MCF 10A (cell line): ENCODE results near the gene CYP3A5. TPM values are rescaled to one million over a fixed set of nuclear protein-coding genes. Genes with fewer than 3 reads are reported as not detected.
"Not testable (repeated sequence)": the region's sequence is repeated elsewhere in the genome, so short reads cannot be mapped to it uniquely, and the experiment has no call there.

Experiments used
- BruUV-seq: library from RNA; stranded (reverse); fragments of 400-500 nt; replicated peaks from 2 replicates; lab custom pipeline; 2021; lab: Mats Ljungman, UMichigan
- CTCF ChIA-PET: fragments of 300-600 bp; sonication (Branson Sonifier 250); formaldehyde crosslinking; extraction: SDS; loops from one replicate; lab custom pipeline; 2021; ENCODE audit warnings: antibody characterized with exemption, inconsistent platforms; lab: Yijun Ruan, JAX
- POLR2A ChIA-PET: fragments of 300-600, 350-650 bp; sonication (Branson Sonifier 250); formaldehyde crosslinking; extraction: SDS; loops from one replicate; lab custom pipeline; 2020; ENCODE audit warnings: antibody characterized with exemption, inconsistent platforms; lab: Yijun Ruan, JAX
- DNase-seq: peaks from one replicate; pipeline ENCODE4 v3.0.0-alpha.2; 2018; ENCODE audit not compliant: unreplicated experiment
- H3K27ac Mint-ChIP-seq: one replicate; pipeline ENCODE4 v1.8.0; 2022; ENCODE audit warnings: mild to moderate bottlenecking, low read depth, mixed read lengths; ENCODE audit not compliant: unreplicated experiment
- H3K27me3 Mint-ChIP-seq: one replicate; pipeline ENCODE4 v1.8.0; 2022; ENCODE audit warnings: mixed read lengths; ENCODE audit not compliant: insufficient read depth, unreplicated experiment
- H3K36me3 Mint-ChIP-seq: one replicate; pipeline ENCODE4 v1.8.0; 2022; ENCODE audit warnings: mild to moderate bottlenecking, moderate library complexity, mixed read lengths; ENCODE audit not compliant: insufficient read depth, unreplicated experiment
- H3K4me1 Mint-ChIP-seq: one replicate; pipeline ENCODE4 v1.8.0; 2022; ENCODE audit warnings: mixed read lengths; ENCODE audit not compliant: insufficient read depth, unreplicated experiment
- H3K4me3 Mint-ChIP-seq: one replicate; pipeline ENCODE4 v1.8.0; 2022; ENCODE audit warnings: mild to moderate bottlenecking, moderate library complexity, mixed read lengths; ENCODE audit not compliant: unreplicated experiment
- H3K9me3 Mint-ChIP-seq: one replicate; pipeline ENCODE4 v1.8.0; 2022; ENCODE audit warnings: mixed read lengths; ENCODE audit not compliant: unreplicated experiment
- CTCF ChIP-seq: fragments of 200-600 bp; IDR thresholded peaks from one replicate; pipeline ENCODE4 v1.8.0; 2022; ENCODE audit warnings: antibody characterized with exemption, mild to moderate bottlenecking; ENCODE audit not compliant: unreplicated experiment
- intact Hi-C: fragments of 100-400 bp; cut with micrococcal nuclease; formaldehyde crosslinking; loops from 2 replicates; pipeline ENCODE4 v1.14.1; 2022
- total RNA-seq: library from RNA; stranded (reverse); gene quantifications from 2 replicates; pipeline ENCODE4 v1.2.3, GENCODE V29; 2022

CYP3A5 gene
- total RNA-seq, 1 experiment from 2014 or later = 0.58 TPM

- Mint-ChIP-seq H3K27ac (no peak overlapping the region), H3K36me3 (peaks cover 7% of the 10 kb centered on the region), H3K9me3 (no peaks in the 10 kb centered on the region), H3K27me3 (no peaks in the 10 kb centered on the region), H3K4me3 (no peak overlapping the region), H3K4me1 (peaks cover 6% of the 10 kb centered on the region)
- ChIA-PET CTCF (no interaction called here), POLR2A (interaction anchor here (0.5 kb wide), 1 partner anchor 26 kb away, joined by 3 read pairs; no protein-coding TSS in a partner anchor)
- intact Hi-C loops = no loop called here
- TF ChIP-seq CTCF = no peak
- BruUV-seq = no TSS peak
- DNase-seq = no peak
Measured at GRCh38 chr7:99707096-99707495, 27.3 kb upstream of the CYP3A5 start.

GRCh38 chr7:99699946-99700345, 20.1 kb upstream of the CYP3A5 start:
- no peak for TF ChIP-seq CTCF
- H3K9me3 Mint-ChIP-seq = no peaks in the 10 kb centered on the region
- ChIA-PET POLR2A (interaction anchor here (0.8 to 2.3 kb wide), 6 partner anchors 10 to 65 kb away, joined by 3 to 6 read pairs (median 3); no protein-coding TSS in a partner anchor), CTCF (no interaction called here)
- no TSS peak for BruUV-seq
- H3K27ac Mint-ChIP-seq = no peak overlapping the region
- H3K27me3 Mint-ChIP-seq = no peaks in the 10 kb centered on the region
- H3K36me3 Mint-ChIP-seq = peaks cover 7% of the 10 kb centered on the region
- H3K4me1 Mint-ChIP-seq = peaks cover 14% of the 10 kb centered on the region
- intact Hi-C loops = no loop called here
- H3K4me3 Mint-ChIP-seq = no peak overlapping the region
- no peak for DNase-seq

GRCh38 chr7:99698867-99699730, 19.3 kb upstream of the CYP3A5 start:
- BruUV-seq, H3K27me3 Mint-ChIP-seq, H3K9me3 Mint-ChIP-seq, intact Hi-C loops, H3K4me3 Mint-ChIP-seq, CTCF ChIA-PET, H3K36me3 Mint-ChIP-seq: not testable (repeated sequence)
- DNase-seq = peak; percentile 28
- Mint-ChIP-seq H3K4me1 (peaks cover 14% of the 10 kb centered on the region), H3K27ac (peak overlapping the region; percentile 78)
- POLR2A ChIA-PET = interaction anchor here (0.8 to 2.3 kb wide), 7 partner anchors 11 to 64 kb away, joined by 3 to 6 read pairs (median 3); no protein-coding TSS in a partner anchor

- no TSS peak for BruUV-seq
- no peak for TF ChIP-seq CTCF
- Mint-ChIP-seq H3K36me3 (no peaks in the 10 kb centered on the region), H3K27ac (no peak overlapping the region), H3K4me3 (no peak overlapping the region), H3K27me3 (no peaks in the 10 kb centered on the region), H3K4me1 (peaks cover 13% of the 10 kb centered on the region), H3K9me3 (no peaks in the 10 kb centered on the region)
- CTCF ChIA-PET = no interaction called here
- intact Hi-C loops = no loop called here
- POLR2A ChIA-PET = interaction anchor here (0.6 to 1.5 kb wide), 3 partner anchors 15 to 98 kb away, joined by 3 to 7 read pairs (median 6); partner anchors contain the start of gene CYP3A5
- DNase-seq = no peak
Measured at GRCh38 chr7:99694912-99695304, 15.1 kb upstream of the CYP3A5 start.
